ENCODE measurements around the gene CBX6.

Gene CBX6

GRCh38 chr22:38872831-38873248, 824 bp upstream of the CBX6 start:
- DNase-seq = no peak

- DNase-seq = no peak
Observed at GRCh38 chr22:38871360-38872171, 450 bp downstream of the CBX6 start.

DNA sequence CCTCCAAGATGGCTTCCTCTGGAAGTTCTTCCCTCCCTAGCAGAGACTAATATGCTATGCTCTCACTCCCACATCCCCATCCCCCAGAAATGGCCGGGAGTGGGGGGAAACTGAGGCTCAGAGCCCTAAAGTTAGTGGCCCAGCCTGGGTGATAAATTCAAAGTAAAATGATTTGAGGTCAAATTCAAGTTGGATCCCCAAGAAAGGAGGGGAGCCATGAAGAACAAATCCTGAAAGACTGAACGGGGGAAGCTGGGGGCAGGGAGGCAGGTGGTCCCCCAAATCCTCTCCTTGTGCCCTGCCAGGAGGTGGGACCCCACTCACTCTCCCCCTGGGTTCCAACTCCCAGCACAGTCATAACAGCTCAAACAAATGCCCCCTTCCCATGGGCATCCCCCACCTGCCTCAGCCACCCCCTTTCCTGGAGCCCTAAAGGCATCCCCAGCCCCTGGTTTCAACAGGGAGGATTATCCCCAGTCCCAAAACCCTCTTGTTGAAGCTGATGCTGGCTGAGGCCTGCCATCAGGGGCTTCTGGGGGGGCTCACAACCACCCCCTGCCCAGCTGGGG, 1.1 kb downstream of the CBX6 start:
- DNase-seq = no peak

- DNase-seq = peak; percentile 80
Observed at GRCh38 chr22:38870312-38870741, 1.7 kb downstream of the CBX6 start.

DNA sequence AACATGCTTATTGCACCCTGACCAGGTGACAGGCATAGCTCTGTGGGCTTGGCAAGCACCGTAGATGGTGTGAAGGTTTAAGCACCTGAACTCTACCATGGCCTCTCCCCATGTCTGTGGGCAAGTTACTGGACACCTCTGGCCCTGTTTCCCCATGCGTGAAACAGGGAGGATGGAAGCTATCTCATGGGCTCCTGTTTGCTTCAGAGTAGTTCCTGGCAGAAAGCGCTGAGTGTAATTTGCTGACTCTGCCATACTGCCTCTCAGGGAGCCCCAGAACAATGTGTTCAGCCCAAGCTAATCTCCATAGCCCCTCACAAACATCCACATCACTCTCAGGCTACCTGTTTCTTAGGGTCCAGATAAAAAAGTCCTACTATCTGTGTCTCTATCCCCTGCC, 2.4 kb downstream of the CBX6 start:
- no peak for DNase-seq

DNA sequence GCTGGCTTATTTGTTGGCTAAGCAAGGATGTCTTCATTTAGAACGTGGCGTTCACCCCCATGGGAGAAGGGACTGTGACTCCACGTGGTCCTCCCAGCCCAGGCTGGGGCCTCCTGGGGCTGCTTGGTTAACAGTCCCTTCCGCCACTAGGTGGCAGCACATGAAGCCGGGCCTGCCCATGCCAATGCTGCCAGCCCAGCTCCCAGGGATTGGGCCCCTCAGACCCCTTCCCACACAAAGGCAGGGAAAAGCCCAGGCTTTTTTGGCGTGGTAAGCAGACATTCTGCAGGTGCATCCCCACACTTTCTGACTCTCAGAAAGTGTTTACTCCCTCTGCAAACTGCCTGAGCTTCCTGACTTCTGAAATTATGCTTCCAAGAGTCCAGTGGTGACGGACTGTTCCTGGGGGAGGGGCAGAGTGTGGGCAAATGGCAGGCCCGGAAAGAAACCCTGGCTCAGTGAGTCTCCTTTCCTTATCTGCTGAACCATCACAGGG, 3.1 kb downstream of the CBX6 start:
- peak; percentile 53 for DNase-seq

GRCh38 chr22:38868286-38868721, 3.7 kb downstream of the CBX6 start:
- DNase-seq = no peak

GRCh38 chr22:38867471-38868285, 4.3 kb downstream of the CBX6 start:
- DNase-seq = no peak

DNA sequence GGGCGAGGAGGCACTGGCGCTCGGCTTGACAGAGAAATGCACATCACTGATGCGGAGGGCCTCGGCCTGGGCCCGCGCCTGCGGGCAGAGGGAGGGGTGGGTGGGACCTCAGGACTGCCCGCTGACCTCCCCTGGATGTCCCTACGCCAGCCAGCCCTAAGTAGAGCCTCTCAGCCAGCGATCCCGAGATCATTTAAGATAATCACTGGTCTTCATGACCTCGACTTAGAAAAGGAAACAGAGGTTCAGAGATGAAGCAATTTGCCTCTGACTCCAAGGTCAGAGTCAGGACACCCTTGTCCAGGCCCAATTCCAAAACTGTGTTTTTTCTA, 4.9 kb downstream of the CBX6 start:
- DNase-seq = no peak

DNA sequence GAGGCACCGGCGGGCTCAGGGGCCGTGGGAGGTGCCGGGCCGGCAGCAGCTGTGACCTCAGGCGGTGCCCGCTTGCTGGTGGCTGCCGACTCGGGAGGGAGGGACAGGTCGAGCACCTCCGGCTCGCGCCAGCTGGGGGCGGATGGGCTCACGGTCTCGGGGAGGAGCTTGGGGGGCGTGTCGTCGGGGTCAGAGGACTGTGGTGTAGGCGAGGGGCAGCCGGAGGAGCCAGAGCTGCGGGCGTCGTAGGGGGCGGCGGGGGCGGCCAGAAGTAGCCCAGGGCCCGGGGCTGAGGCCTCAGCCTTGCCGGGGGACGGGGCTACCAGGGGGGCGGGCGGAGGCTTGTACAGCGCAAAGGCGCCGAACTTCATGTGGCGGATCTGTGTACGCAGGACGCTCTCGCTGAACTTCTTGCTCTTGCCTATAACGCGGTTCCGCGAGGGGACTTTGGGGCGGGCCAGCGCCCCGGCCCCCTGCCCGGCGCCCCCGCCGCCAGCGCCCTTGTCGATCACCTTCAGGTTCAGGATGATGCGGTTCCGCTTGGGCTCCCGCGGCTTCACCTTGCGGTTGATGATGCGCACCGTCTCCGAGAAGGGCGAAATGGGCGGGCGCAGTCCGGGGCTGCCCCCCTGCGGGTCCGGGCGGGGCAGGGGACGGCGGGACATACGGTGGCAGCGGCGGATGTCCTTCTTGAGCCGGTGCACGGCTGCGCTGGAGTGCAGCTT, 5.5 kb downstream of the CBX6 start:
- DNase-seq = no peak

DNA sequence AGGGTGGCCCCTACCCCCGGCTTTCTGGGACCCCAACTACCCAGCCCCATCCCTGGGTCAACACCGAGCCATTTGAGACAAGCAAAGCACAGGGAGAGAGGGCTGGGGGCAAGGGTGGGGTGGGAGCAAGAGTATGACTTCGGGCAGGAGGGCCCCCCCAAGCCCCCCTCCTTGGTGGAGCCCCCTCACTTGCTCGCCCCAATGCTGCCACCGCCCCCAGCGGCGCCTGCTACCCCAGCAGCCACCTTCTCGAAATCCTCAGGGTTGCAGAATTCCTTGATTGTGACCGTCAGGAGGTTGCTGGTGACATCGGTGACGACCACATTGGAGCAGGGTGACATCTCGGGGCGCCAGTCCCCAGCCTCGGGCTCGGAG, 6.0 kb downstream of the CBX6 start:
- no peak for DNase-seq

- DNase-seq = no peak
Observed at GRCh38 chr22:38865201-38866023, 6.6 kb downstream of the CBX6 start.

- DNase-seq = no peak
Observed at GRCh38 chr22:38864361-38865191, 7.4 kb downstream of the CBX6 start.

- no peak for DNase-seq
Observed at GRCh38 chr22:38863531-38864131, 8.4 kb downstream of the CBX6 start.

DNA sequence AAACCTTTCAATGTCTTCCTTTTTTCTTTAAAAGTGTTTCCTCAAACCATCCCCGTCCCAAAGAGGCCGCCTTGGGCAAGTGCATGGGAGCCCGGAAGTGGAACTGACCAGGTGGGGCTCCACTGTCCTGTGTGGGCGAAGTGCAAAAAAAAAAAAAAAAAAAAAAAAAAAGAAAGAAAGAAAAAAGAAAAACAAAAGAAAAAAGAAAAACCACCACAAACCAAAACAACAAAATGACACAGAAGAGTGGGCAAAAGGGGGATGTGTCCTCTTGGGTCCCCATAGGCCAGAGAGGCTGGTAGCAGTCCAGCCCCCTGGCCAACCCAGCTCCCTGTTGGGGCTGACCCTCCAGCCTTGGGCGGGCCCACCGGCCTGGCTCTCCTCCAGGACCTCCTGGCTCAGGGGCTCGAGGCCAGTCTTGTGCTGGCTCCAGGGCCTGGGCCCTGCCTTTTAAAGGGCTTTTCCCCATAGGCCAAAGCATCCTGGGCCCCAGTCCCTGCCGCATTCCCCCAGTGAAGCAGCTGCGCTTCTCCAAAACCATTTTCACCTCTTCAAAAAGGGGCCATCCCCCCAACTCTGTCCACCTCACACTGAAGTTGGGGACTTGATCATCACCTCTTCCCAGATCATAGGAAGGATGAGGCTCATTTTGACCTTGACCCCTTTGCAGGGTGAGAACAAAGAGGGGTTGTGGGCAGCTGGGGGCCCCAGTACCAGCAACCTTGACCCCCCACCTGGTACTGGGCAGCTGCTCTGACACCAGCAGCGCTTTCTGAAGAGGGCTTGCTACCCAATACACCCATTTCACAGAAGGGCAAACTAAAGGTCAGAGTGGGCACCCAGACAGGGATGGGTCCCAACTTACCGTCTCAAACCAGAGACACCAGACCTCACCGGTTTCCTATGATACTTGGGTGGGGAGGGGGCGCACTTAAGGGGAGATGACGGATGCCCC, 9.4 kb downstream of the CBX6 start:
- no peak for DNase-seq

DNA sequence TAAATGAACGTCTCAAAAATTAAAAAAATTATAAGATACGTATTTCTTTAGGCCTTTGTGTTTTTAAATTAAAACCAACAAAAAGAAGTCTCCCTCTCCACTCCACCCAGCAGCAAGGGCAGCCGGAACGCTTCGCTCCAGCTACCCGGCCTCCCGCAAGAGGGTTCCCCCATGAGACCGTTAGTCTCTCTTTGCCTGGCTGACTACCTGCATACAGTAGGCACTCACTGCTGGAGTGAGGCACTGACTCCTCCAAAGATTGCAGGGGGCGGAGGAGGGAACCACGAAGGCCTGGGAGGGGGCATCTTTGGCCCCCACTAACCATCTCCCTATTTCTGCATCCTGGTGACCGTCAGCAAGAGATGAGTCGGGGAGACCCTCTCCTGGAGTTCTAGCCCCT, 10.1 kb downstream of the CBX6 start:
- DNase-seq = no peak

- DNase-seq = no peak
Observed at GRCh38 chr22:38861170-38861876, 10.7 kb downstream of the CBX6 start.

DNA sequence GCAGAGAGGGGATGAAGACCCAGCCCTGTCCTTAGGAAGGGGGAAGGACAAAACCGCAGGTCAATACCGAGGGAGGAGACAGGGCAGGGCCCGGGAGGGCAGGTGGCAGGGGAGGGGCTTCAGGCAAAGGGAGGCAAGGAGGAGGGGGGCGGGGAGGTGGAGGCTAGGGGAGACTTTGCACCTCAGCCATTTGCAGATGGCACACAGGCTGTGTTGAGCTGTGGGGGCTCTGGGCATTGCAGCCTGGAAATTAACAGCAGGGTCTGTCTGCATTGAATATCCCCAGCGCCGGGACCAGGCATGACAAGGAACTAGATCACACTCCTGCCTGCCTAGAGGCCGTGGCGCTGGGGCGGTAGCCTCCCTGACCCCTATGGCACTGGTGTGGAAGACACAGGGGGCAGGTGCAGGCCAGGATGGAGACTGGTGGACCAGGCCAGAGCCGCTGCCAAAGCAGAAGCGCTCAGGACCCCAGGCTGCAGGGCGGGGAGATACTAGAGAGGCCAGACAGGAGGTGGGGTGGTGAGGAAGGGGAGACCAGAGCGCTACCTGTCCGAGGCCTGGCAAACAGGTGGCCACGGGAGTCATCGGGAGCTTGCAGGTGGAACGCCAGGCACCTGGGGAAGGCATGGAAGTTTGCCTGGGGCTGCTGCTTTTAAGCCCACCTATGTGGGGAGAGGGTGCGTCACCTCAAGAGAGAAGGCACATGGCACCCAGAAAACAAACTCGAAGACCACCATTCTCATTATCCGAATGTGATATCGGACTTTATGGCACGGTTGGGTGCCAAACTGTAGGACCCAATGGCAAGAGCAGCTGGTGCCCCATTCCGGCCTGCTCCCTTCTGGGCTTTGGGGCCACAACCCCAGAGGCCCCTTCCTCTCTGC, 11.5 kb downstream of the CBX6 start:
- DNase-seq = no peak

Data from kidney glomerular epithelial cell (primary cell).